ENCODE measurements around the gene ARHGAP26. TPM values are rescaled to one million over a fixed set of nuclear protein-coding genes. Genes with fewer than 3 reads are reported as not detected.

ARHGAP26 gene, protein sequence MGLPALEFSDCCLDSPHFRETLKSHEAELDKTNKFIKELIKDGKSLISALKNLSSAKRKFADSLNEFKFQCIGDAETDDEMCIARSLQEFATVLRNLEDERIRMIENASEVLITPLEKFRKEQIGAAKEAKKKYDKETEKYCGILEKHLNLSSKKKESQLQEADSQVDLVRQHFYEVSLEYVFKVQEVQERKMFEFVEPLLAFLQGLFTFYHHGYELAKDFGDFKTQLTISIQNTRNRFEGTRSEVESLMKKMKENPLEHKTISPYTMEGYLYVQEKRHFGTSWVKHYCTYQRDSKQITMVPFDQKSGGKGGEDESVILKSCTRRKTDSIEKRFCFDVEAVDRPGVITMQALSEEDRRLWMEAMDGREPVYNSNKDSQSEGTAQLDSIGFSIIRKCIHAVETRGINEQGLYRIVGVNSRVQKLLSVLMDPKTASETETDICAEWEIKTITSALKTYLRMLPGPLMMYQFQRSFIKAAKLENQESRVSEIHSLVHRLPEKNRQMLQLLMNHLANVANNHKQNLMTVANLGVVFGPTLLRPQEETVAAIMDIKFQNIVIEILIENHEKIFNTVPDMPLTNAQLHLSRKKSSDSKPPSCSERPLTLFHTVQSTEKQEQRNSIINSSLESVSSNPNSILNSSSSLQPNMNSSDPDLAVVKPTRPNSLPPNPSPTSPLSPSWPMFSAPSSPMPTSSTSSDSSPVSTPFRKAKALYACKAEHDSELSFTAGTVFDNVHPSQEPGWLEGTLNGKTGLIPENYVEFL
- 1.7 and 4.2 TPM in 2 replicates for total RNA-seq

DNA sequence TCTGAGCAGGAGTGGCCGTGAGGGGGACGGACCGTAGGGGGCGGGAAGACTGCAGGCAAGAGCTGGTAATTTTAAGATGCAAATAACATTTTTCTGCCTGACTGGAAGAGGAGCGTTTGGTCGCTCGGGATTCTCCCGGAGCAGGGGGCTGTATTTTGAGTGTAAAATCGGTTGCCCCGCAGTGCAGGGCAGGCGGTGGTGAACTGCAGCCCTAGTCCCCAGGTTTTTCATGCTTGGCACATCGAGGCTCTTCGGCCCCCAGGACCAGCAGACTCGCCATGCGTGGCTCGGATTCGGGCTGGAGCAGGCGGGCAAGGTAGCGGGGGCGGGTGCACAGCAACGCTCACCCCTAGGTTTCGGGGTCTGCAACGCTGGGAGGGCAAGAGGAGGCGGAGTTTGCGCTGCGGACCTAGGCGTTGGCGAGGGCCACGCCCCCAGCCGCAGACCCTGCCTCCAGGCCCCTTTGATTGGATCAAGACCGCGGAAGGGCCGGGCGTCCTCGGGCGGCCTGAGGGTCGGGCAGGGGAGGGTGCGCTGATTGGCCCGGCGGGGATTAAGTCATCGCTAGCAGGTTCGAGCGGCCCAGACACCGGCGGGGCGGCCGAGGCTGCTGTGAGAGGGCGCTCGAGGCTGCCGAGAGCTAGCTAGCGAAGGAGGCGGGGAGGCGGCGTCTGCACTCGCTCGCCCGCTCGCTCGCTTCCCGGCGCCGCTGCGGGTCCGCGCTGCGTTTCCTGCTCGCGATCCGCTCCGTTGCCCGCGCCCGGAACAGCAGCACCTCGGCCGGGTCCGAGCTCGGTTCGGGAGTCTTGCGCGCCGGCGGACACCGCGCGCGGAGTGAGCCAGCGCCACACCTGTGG is at the start of gene ARHGAP26:
Gene ARHGAP26, plus strand, starts transcription at position 585 of the 857 bp plus-strand sequence. CDS start 385 bp downstream, outside the sequence.
- peak; percentile 93 for DNase-seq (ENCODE audit: low read depth)
- H3K4me3 ChIP-seq (ENCODE audit: low read depth, low read length) = peak within 1 kb of the TSS; percentile 90
- TF ChIP-seq, protein P1, sequence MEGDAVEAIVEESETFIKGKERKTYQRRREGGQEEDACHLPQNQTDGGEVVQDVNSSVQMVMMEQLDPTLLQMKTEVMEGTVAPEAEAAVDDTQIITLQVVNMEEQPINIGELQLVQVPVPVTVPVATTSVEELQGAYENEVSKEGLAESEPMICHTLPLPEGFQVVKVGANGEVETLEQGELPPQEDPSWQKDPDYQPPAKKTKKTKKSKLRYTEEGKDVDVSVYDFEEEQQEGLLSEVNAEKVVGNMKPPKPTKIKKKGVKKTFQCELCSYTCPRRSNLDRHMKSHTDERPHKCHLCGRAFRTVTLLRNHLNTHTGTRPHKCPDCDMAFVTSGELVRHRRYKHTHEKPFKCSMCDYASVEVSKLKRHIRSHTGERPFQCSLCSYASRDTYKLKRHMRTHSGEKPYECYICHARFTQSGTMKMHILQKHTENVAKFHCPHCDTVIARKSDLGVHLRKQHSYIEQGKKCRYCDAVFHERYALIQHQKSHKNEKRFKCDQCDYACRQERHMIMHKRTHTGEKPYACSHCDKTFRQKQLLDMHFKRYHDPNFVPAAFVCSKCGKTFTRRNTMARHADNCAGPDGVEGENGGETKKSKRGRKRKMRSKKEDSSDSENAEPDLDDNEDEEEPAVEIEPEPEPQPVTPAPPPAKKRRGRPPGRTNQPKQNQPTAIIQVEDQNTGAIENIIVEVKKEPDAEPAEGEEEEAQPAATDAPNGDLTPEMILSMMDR (IDR thresholded peaks at IDR 0.05; ENCODE audit: insufficient read depth, low read depth, low read length) = peak; percentile 23

DNA sequence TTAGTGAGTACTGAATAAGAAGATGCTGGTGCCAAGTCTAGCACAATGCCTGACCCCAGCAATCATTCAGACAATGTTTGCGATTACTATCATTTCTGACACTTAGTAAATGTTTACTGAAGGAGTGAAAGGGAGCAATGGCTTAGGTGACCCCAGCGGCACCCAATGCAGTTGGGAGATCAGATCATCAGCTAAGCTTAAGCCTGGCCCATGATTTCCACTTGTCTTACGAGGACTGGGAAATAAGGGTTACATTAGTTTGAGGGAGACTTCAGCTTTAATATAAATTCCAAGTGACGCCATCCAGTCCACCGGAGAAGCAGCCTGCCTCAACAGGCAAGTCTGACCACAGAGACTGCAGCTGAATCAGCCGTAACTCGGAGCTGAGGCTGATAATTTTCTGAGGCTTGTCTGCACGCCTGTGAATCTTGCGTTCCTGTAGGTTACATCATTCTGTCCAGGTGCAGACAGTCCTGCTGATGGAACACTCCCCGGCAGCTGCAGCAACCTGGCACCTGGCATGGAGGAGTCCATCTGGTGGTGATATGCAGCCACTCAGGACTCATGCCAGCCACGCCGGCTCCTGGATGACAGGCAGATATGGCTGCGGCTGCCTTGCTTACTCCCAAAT is 49.4 kb upstream of the ARHGAP26 start:
- H3K4me3 ChIP-seq (ENCODE audit: low read depth, low read length) = no peak overlapping the region
- no peak for DNase-seq (ENCODE audit: low read depth)
- TF ChIP-seq, protein P1 (IDR thresholded peaks at IDR 0.05; ENCODE audit: insufficient read depth, low read depth, low read length) = no peak

DNA sequence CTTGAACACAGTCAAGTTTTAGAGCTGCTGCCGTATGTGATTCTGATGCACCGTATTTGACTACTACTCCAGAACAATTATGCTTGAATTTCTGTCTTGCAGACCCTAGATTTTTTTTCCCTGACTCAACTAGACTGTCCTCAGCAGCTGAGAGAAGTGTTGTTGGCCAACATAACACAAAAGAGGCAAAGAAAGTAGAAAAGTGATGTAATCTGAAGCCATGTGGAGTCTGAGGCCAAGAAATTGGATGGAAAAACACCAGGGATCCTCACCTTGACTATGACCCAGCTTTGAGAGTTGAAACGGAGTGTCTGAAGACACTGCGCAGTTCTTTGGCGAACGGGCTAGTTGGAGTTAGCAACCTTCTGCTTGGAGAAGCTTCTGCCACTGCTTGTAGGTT is 48.0 kb upstream of the ARHGAP26 start:
- TF ChIP-seq, protein P1 (IDR thresholded peaks at IDR 0.05; ENCODE audit: insufficient read depth, low read depth, low read length) = no peak
- H3K4me3 ChIP-seq (ENCODE audit: low read depth, low read length) = no peak overlapping the region
- DNase-seq (ENCODE audit: low read depth) = no peak

DNA sequence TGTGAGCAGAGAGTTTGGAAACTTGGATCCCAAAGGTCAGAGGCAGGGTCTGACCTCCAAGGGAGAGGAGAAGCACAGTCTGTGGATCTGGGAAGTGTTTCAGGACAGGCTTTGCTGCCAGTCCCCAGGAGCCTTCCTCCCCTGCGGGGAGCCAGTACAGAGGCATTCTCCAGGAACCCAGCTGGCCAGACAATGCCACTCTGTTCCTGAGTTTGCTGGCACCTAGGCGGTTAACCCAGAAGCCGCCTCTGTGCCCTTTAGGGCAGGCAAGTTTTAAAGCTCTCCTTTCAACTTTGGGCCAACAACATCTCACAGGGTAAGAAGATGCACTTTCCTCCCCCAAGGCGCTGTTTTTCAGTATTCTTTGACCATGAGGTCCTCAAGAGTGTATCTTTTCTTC is 47.3 kb upstream of the ARHGAP26 start:
- no peak for DNase-seq (ENCODE audit: low read depth)
- no peak overlapping the region for H3K4me3 ChIP-seq (ENCODE audit: low read depth, low read length)
- TF ChIP-seq, protein P1 (IDR thresholded peaks at IDR 0.05; ENCODE audit: insufficient read depth, low read depth, low read length) = no peak

DNA sequence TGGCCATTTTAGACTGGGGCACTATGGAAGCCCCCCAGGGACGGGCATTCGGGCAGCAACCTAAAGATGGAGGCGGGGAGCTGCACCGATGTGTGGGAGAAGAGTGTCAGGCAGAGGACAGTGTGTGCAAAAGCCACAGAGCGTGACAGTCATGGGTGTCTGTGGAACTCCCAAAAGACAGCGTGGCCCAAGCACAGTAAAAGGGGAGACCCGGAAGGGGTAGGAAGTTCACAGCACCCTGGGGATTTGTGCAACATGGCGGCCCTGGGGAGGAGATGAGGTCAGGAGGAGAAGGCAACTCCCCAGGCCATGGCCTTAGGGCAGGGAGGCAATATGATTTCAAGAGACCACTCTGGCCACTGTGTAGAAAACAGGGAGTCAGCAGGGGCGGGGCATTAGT is 45.4 kb upstream of the ARHGAP26 start:
- DNase-seq (ENCODE audit: low read depth) = no peak
- TF ChIP-seq, protein P1 (IDR thresholded peaks at IDR 0.05; ENCODE audit: insufficient read depth, low read depth, low read length) = no peak

More for the DNA sequence above, 45.4 kb upstream of the ARHGAP26 start:
- H3K4me3 ChIP-seq (ENCODE audit: low read depth, low read length) = no peak overlapping the region
